Endometrium (tissue), 2 donors: Measurements from ENCODE around the gene KAZN.

Source experiments
- FAIRE-seq: peaks from 2 replicates; lab custom pipeline; 2012; peaks lifted over from hg19 to GRCh38; lab: Jason Lieb, UNC
- donor health status: control.
- donor health status: control.

KAZN gene

GRCh38 chr1:15066191-15066590, 467.7 kb downstream of the KAZN start:
- no peak for FAIRE-seq

GRCh38 chr1:15067148-15067547, 468.7 kb downstream of the KAZN start:
- no peak for FAIRE-seq

GRCh38 chr1:15068152-15068551, 469.7 kb downstream of the KAZN start:
- no peak for FAIRE-seq

- FAIRE-seq = no peak
These were observed 470.5 kb downstream of the KAZN start for GRCh38 chr1:15068997-15069396.

GRCh38 chr1:15070145-15070748, 471.8 kb downstream of the KAZN start:
- FAIRE-seq = no peak

- FAIRE-seq = no peak
These were observed 473.5 kb downstream of the KAZN start for GRCh38 chr1:15071936-15072335.

- no peak for FAIRE-seq
These were observed 475.4 kb downstream of the KAZN start for GRCh38 chr1:15073799-15074308.

GRCh38 chr1:15075175-15075574, 476.7 kb downstream of the KAZN start:
- FAIRE-seq = no peak

- FAIRE-seq = no peak
These were observed 477.3 kb downstream of the KAZN start for GRCh38 chr1:15075817-15076216.

- FAIRE-seq = no peak
These were observed 478.3 kb downstream of the KAZN start for GRCh38 chr1:15076807-15077206.

GRCh38 chr1:15077384-15077783, 478.9 kb downstream of the KAZN start:
- no peak for FAIRE-seq

GRCh38 chr1:15080328-15081007, 482.0 kb downstream of the KAZN start:
- FAIRE-seq = no peak

GRCh38 chr1:15081102-15081501, 482.6 kb downstream of the KAZN start:
- FAIRE-seq = no peak

GRCh38 chr1:15083578-15083977, 485.1 kb downstream of the KAZN start:
- FAIRE-seq = no peak

- FAIRE-seq = peak; percentile 94
These were observed 489.9 kb downstream of the KAZN start for GRCh38 chr1:15088281-15088971.

GRCh38 chr1:15089258-15089992, 490.9 kb downstream of the KAZN start:
- peak; percentile 12 for FAIRE-seq

- FAIRE-seq = no peak
These were observed 491.9 kb downstream of the KAZN start for GRCh38 chr1:15090373-15090772.

- no peak for FAIRE-seq
These were observed 495.6 kb downstream of the KAZN start for GRCh38 chr1:15094056-15094455.

- no peak for FAIRE-seq
These were observed 496.4 kb downstream of the KAZN start for GRCh38 chr1:15094719-15095495.

GRCh38 chr1:15095496-15095875, 497.0 kb downstream of the KAZN start:
- no peak for FAIRE-seq

GRCh38 chr1:15096293-15096692, 497.8 kb downstream of the KAZN start:
- FAIRE-seq = no peak
